ENCODE data around the gene PHTF1. TPM values are rescaled to one million over a fixed set of nuclear protein-coding genes. Genes with fewer than 3 reads are reported as not detected.

The PHTF1 gene
- total RNA-seq, 1 donor from 2014 or later, result 23.9 TPM

DNA sequence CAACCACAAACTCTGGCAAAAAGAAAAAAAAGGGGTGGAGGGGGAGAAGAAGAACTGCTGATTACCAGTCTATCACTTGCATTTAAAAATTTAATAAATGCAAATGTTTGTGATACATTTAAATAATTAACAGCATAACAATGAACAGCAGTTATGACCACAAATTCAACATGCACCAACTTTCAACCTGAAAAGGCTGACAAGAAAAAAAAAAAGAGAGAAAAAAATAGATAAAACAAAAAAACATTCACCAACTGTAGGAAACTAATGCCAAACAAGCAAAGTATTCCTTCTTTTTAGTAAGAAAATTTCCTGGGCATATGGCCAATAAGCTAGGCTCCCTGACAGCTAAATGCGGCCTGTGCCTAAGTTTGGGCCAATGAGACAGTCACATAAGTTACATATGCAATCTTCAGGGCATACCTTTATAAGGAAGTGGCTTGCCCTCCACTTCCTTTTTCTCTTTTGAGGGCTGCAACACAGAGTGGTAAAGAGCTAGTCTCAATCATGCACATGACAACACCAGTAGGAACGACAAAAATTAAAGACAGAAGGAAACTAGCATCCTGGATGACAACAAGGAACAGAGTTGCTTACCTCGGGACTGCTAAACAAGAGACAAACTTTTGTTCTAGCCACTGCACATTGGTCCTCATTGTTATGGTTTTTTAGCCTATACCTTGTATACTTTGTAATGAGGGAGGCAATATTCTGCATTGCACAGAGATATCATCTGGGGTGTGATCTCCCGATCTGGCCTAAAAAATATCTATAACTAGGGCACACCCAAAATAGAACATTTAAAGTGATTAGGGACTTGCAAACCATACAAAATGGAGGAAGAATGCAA, 24.2 kb upstream of the PHTF1 start:
- peaks cover 3% of the 10 kb centered on the region for H3K9me3 Mint-ChIP-seq (ENCODE audit: low read depth)
- peak overlapping the region; percentile 47 for H3K27ac Mint-ChIP-seq (ENCODE audit: unreplicated experiment)
- no peaks in the 10 kb centered on the region for H3K27me3 Mint-ChIP-seq (ENCODE audit: low read depth)
- peaks cover 3% of the 10 kb centered on the region for H3K36me3 Mint-ChIP-seq (ENCODE audit: low read depth)
- no peak overlapping the region for H3K4me3 Mint-ChIP-seq (ENCODE audit: unreplicated experiment)
- TF ChIP-seq, protein P1, sequence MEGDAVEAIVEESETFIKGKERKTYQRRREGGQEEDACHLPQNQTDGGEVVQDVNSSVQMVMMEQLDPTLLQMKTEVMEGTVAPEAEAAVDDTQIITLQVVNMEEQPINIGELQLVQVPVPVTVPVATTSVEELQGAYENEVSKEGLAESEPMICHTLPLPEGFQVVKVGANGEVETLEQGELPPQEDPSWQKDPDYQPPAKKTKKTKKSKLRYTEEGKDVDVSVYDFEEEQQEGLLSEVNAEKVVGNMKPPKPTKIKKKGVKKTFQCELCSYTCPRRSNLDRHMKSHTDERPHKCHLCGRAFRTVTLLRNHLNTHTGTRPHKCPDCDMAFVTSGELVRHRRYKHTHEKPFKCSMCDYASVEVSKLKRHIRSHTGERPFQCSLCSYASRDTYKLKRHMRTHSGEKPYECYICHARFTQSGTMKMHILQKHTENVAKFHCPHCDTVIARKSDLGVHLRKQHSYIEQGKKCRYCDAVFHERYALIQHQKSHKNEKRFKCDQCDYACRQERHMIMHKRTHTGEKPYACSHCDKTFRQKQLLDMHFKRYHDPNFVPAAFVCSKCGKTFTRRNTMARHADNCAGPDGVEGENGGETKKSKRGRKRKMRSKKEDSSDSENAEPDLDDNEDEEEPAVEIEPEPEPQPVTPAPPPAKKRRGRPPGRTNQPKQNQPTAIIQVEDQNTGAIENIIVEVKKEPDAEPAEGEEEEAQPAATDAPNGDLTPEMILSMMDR (IDR thresholded peaks at IDR 0.05), result no peak
- H3K4me1 Mint-ChIP-seq (ENCODE audit: low read depth), result peaks cover 20% of the 10 kb centered on the region
- no peak for DNase-seq (ENCODE audit: low spot score)

DNA sequence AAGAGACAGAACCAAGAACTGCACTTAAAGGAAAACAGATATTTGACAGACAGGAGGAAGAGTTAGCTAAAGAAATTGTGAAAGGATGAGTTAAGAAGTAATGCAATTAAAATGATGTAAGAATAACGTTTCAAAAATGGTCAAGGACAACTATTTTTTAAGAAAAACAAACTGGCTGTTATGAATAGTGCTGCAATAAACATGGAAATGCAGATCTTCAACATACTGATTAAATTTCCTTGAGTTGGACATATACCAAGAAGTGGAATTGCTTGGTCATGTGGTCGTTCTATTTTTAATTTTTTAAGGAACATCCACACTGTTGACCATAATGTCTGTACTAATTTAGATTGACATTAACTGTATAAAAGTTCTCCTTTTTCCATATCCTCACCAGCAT, 23.1 kb upstream of the PHTF1 start:
- no peak overlapping the region for H3K27ac Mint-ChIP-seq (ENCODE audit: unreplicated experiment)
- H3K27me3 Mint-ChIP-seq (ENCODE audit: low read depth), result no peaks in the 10 kb centered on the region
- no peak overlapping the region for H3K4me3 Mint-ChIP-seq (ENCODE audit: unreplicated experiment)
- H3K36me3 Mint-ChIP-seq (ENCODE audit: low read depth), result peaks cover 3% of the 10 kb centered on the region
- no peak for DNase-seq (ENCODE audit: low spot score)
- peaks cover 3% of the 10 kb centered on the region for H3K9me3 Mint-ChIP-seq (ENCODE audit: low read depth)
- H3K4me1 Mint-ChIP-seq (ENCODE audit: low read depth), result peaks cover 10% of the 10 kb centered on the region
- TF ChIP-seq, protein P1 (IDR thresholded peaks at IDR 0.05), result no peak

DNA sequence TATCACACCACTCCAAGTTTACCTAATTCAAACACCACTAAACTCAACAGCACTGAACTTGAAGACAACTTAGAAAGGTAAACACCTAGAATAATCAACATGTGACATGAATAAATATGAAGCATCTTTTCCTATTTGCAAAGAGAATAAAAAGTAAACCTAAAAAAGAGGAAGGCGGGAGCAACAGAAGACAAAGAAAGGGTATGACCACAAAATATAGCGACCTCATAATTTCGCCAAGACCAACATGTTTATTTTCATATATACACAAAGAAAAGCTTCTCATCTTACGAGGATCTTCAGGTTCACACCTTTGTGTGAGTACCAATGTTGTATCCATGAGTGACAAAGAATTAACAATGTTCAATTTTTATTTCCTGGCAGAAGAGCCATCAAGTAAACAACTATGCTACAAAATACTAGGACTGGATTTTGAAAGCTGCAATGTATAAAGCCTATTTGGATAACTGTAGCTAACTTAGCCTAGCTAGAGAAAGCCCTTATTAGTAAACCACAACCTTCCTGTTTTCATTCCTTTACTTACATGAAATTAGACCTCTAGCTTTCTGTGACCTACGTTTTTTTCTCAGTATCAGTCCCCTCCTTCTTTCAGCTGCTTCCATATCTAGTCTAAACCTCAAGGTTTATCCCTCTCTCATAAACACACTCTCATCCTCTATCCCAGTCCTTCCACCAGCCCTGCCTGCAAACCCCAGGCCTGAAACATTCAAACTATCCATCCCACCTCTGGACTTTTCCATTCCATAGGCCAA, 21.3 kb upstream of the PHTF1 start:
- TF ChIP-seq, protein P1 (IDR thresholded peaks at IDR 0.05), result no peak
- Mint-ChIP-seq H3K27me3 (ENCODE audit: low read depth) (no peaks in the 10 kb centered on the region), H3K9me3 (ENCODE audit: low read depth) (peaks cover 3% of the 10 kb centered on the region), H3K27ac (ENCODE audit: unreplicated experiment) (no peak overlapping the region), H3K4me1 (ENCODE audit: low read depth) (peaks cover under 1% of the 10 kb centered on the region), H3K36me3 (ENCODE audit: low read depth) (peaks cover 7% of the 10 kb centered on the region), H3K4me3 (ENCODE audit: unreplicated experiment) (no peak overlapping the region)
- DNase-seq (ENCODE audit: low spot score), result no peak

DNA sequence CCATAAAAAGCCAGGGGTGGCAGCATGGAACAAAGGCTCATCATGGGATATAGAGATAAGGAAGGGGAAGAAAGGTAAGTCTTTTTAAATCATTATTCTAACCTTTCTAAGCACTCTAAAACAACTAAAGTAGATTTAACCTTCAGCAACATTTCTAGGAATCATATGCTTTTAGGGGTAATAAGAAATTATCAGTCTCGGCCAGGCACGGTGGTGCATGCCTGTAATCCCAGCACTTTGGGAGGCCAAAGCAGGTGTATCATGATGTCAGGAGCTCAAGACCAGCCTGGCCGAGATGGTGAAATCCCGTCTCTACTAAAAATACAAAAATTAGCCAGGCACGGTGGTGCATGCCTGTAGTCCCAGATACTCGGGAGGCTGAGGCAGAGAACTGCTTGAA, 20.3 kb upstream of the PHTF1 start:
- no peak for DNase-seq (ENCODE audit: low spot score)
- H3K27ac Mint-ChIP-seq (ENCODE audit: unreplicated experiment), result no peak overlapping the region
- H3K27me3 Mint-ChIP-seq (ENCODE audit: low read depth), result no peaks in the 10 kb centered on the region
- no peak overlapping the region for H3K4me3 Mint-ChIP-seq (ENCODE audit: unreplicated experiment)
- peaks cover 3% of the 10 kb centered on the region for H3K9me3 Mint-ChIP-seq (ENCODE audit: low read depth)
- H3K36me3 Mint-ChIP-seq (ENCODE audit: low read depth), result peaks cover 8% of the 10 kb centered on the region
- H3K4me1 Mint-ChIP-seq (ENCODE audit: low read depth), result no peaks in the 10 kb centered on the region
- TF ChIP-seq, protein P1 (IDR thresholded peaks at IDR 0.05), result no peak

DNA sequence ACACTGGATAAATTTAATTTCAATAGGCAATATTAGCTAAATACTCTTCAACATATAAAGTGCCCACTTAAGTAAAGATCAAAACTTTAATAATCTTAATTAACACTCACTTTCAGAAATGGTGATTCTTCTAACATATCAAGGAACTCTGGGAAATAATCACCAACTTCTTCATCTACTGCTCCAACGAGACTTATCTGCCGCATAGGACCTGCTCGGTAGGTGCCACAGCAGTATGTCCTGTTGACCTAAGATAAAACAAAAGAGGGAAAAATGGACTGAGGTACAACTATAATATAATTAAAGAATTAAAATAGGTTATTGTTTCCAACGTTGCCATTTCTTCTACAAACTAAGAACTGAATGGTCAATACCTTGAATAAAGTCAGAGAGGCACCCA, 18.3 kb upstream of the PHTF1 start:
- Mint-ChIP-seq H3K4me3 (ENCODE audit: unreplicated experiment) (no peak overlapping the region), H3K27me3 (ENCODE audit: low read depth) (no peaks in the 10 kb centered on the region), H3K36me3 (ENCODE audit: low read depth) (peaks cover 8% of the 10 kb centered on the region), H3K4me1 (ENCODE audit: low read depth) (no peaks in the 10 kb centered on the region), H3K9me3 (ENCODE audit: low read depth) (peaks cover 3% of the 10 kb centered on the region), H3K27ac (ENCODE audit: unreplicated experiment) (no peak overlapping the region)
- no peak for DNase-seq (ENCODE audit: low spot score)
- TF ChIP-seq, protein P1 (IDR thresholded peaks at IDR 0.05), result no peak

Measured in chondrocyte (in vitro differentiated cells).